GM19043 (cell line): ENCODE measurements around the gene DLGAP1.
"Not testable (repeated sequence)": the region's sequence is repeated elsewhere in the genome, so short reads cannot be mapped to it uniquely, and the experiment has no call there.

ENCODE experiments used
- ATAC-seq: cut with Tn5 transposase; IDR thresholded peaks from one replicate; pipeline ENCODE4 v1.9.1; 2021; ENCODE audit warnings: low read depth; ENCODE audit not compliant: unreplicated experiment

DLGAP1 gene

GRCh38 chr18:3620146-3621119 is 834.7 kb downstream of the DLGAP1 start:
- no peak for ATAC-seq

DNA sequence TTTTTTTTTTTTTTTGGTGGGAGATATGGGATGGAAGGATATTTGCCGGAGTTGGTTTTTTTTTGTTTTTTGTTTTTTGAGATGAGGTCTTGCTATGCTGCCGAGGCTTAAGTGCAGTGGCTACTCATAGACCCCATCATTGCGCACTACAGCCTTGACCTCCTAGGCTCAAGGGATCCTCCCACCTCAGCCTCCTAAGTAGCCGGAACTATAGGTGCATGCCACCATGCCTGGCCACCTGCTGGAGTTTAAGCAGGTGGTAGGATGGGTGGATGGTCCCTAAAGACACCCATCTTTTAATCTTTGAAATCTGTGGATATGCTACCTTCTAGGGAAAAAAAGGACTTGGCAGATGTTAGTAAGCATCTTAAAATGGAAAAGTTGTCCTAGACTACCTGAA is 835.4 kb downstream of the DLGAP1 start:
- no peak for ATAC-seq

DNA sequence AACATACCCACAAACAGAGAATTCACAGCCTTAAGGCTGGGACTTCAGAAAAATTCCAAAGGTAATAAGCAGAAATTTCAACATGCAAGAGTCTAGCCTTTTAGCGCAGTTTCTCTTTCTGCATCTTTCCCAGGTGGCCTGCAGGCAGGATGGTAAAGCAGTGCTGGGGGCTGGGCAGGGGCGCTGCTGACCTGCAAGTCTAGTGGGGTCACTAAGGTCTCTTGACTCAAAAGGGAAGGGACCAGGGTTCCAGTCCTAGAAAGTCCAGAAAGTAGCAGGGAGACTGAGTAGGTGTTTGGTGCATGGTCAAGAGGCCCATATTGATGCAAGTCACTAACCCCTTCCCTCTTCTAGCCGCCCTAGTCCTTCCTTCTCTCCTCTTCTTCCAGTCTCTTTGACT is 835.9 kb downstream of the DLGAP1 start:
- no peak for ATAC-seq

- no peak for ATAC-seq
Observed at GRCh38 chr18:3616744-3617143, 838.4 kb downstream of the DLGAP1 start.

DNA sequence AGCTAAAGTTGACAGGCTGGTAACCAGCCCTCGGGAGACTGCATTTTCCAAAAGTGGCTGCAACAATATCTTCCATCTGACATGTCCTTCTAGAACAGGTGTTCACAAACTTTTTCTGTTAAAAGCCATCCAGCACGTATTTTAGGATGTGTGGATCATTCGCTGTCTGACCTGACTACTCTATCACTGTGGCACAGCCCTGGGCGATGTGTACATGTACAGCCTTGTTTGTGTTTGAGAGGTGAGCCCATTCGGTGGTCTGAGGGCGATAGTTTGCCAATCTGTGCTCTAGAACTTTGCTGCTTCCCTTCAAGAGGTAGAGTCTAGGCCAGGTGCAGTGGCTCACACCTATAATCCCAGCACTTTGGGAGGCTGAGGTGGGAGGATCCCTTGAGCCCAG is 839.0 kb downstream of the DLGAP1 start:
- no peak for ATAC-seq

GRCh38 chr18:3615374-3615985 is 839.6 kb downstream of the DLGAP1 start:
- no peak for ATAC-seq

GRCh38 chr18:3612315-3612714 is 842.8 kb downstream of the DLGAP1 start:
- ATAC-seq = no peak

- no peak for ATAC-seq
Observed at GRCh38 chr18:3611313-3612090, 843.6 kb downstream of the DLGAP1 start.

- ATAC-seq = no peak
Observed at GRCh38 chr18:3610813-3611212, 844.3 kb downstream of the DLGAP1 start.

- ATAC-seq = no peak
Observed at GRCh38 chr18:3610188-3610708, 844.9 kb downstream of the DLGAP1 start.

- no peak for ATAC-seq
Observed at GRCh38 chr18:3608488-3608887, 846.6 kb downstream of the DLGAP1 start.

GRCh38 chr18:3608099-3608453 is 847.0 kb downstream of the DLGAP1 start:
- ATAC-seq = not testable (repeated sequence)

DNA sequence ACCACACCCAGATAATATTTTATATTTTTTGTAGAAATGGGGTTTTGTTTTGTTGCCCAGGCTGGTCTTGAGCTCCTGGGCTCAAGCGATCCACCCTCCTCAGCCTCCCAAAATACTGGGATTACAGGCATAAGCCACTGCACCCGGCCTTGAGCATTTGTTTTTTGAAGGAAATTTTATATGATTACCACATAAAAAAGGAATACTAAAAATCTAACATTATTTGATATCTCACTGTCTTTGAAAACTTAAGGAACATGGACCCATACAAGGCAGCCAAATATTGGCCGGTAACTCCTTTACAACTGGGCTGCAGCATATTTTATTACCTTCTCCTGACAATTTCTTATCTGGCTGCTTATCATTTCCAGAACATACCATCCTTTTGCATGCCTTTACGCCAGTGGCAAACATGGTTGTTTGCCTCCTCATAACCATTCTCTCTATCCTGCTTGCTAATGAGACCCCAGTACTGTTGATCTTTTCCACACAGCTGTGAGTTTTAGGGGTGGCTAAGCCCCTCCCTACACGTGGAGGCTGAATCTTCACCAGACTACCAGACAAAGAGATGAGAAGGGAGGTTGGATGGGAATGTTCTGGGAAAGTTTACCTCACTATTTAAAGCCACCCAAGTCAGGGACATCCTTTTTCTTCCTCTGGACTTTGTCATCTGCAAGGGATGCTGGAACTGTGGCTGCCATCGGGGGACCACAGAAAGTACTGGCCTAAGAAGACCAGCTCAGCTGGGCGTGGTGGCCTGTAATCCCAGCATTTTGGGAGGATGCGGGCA is 847.6 kb downstream of the DLGAP1 start:
- no peak for ATAC-seq

- ATAC-seq = not testable (repeated sequence)
Observed at GRCh38 chr18:3606863-3607262, 848.2 kb downstream of the DLGAP1 start.

DNA sequence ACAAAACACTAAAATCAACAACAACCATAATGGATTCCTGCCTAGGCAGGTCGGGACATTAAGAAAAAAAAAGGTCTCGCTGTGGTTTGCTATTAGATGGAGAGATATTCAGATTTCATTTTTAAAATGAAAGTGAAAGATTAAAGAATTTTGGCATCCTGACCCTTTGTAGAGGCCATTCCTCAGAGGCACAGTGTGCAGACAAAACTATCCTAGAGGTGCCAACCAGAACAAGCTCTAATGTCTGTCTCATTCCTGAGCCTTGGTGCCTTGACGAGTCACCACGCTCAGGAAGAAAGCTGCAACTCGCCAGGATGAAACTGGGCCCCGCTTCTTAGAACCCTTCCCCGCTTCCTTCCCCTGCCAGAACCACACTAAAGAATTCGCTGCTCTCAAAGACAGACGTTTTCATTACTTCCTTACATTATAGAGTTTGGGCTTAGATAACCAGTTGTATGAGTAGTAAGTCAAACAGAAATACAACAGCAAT is 849.1 kb downstream of the DLGAP1 start:
- no peak for ATAC-seq

- no peak for ATAC-seq
Observed at GRCh38 chr18:3605486-3605952, 849.6 kb downstream of the DLGAP1 start.

DNA sequence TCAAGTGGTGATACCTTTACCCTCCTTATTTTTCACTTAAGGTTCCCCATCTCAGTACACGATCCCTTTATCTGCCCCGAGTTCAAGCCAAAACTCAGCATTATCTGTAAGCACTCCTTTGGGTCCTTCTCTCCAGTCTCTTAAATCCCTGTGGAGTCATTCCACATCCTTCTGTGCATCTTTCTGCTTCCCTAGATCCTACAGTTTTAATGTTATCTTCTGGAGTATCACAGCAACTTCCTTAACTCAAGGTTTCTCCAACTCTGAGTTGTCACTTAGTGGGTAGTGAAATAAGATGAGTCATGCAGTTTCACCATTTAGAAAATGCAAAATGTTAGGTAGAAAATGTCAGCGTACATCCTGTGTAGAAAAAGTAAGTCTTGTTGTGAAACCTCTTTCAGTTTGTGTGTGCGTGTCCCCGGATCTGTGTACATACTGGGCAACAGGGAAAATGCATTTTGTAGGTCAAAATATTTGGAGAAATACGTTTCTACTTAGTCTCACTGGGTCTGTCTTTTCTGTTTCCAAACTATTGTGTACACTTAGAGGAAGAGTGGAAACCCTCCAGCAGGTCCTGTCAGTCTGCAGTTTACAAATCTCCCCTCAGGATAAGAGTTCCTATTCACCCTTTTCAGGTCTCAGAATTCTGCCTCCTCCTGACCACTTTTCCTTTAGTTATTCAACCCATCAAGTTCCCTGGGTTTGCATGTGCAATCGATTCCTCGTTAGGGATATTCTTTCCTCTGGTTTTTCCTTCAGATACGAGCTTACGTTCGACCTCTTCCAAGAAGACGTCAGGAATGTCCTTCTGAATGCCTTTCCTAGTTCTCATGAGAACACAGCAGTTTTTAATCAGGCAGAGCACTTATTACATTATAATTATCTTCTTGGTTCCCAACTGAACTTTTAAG is 850.4 kb downstream of the DLGAP1 start:
- ATAC-seq = peak; percentile 88

- no peak for ATAC-seq
Observed at GRCh38 chr18:3604235-3604497, 850.9 kb downstream of the DLGAP1 start.
